ENCODE data around the gene FKBP14. TPM values are rescaled to one million over a fixed set of nuclear protein-coding genes. Genes with fewer than 3 reads are reported as not detected.

FKBP14 gene
- total and polyA plus RNA-seq, 9 of the 15 experiments (the other 6 are each of a cell fraction or from before 2014, with no cell fraction given): 5.3 to 27.9 (median 14.3) TPM

DNA sequence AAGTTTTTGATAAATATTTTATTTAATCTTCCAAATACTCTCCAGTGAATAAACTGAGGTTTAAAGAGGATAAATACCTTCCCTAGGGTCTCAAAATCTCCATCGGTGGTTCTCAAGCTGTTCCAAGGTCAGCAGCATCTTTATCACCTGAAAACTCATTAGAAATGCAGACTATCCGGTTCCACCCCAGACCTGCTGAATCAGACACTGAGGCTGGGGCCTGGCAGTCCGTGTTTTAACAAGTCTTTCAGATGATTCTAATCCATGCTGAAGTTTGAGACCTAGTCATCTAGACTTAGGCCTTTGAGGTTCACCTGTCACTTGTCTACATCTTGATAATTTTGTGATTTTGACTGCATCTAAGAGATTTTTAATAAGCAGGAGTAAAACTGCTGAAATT, 39.2 kb upstream of the FKBP14 start:
- BruUV-seq (replicated peaks): no TSS peak
- no peak overlapping the region for H3K27ac ChIP-seq (ENCODE audit: extremely low read depth, low read depth, low read length)
- H3K9me1 ChIP-seq (ENCODE audit: control insufficient read depth, insufficient read depth, low read length): no peaks in the 10 kb centered on the region
- H3K27me3 ChIP-seq (ENCODE audit: control insufficient read depth in 2 of 2, insufficient read depth in 2 of 2, low read length in 2 of 2): no peaks in the 10 kb centered on the region
- no peak overlapping the region for H3K9ac ChIP-seq (ENCODE audit: insufficient read depth in 1 of 2, low read depth in 2 of 2, low read length in 2 of 2)
- no peak for ATAC-seq
- no peak overlapping the region for H3K4me3 ChIP-seq
- DNase-seq (ENCODE audit: extremely low read depth in 1 of 4, low spot score in 3 of 4): no peak
- no peaks in the 10 kb centered on the region for H3K9me3 ChIP-seq (replicated peaks; ENCODE audit: control insufficient read depth, insufficient read depth, low read depth, low read length)
- no peaks in the 10 kb centered on the region for H3K79me2 ChIP-seq (ENCODE audit: control insufficient read depth, insufficient read depth, low read length)
- intact Hi-C loops (cut with micrococcal nuclease): loop anchor here (10.0 kb wide), 1 partner anchor 1141 kb away; no protein-coding TSS in a partner anchor
- in situ Hi-C loops (cut with MboI): loop anchor here (10.0 kb wide), 1 partner anchor 431 kb away; no protein-coding TSS in a partner anchor
- H4K20me1 ChIP-seq (replicated peaks; ENCODE audit: control insufficient read depth, insufficient read depth, low read length): no peaks in the 10 kb centered on the region
- POLR2A ChIA-PET: no interaction called here
- 34% methylated on average over 3 of the region's 3 CpGs for WGBS (ENCODE audit: insufficient coverage, low coverage, missing lambda C conversion rate)
- CTCF ChIA-PET (ENCODE audit: low intra/inter-chr PET ratio): no interaction called here
- no peaks in the 10 kb centered on the region for H3K4me1 ChIP-seq (replicated peaks in 1 of 2; ENCODE audit: control insufficient read depth in 2 of 2, insufficient read depth in 2 of 2, low read length in 2 of 2)
- no peak for FAIRE-seq
- H3K4me2 ChIP-seq (ENCODE audit: insufficient read depth, low read length): no peak overlapping the region
- peaks cover 16% of the 10 kb centered on the region; the same call in 1 of the 3 replicates for H3K36me3 ChIP-seq (ENCODE audit: control insufficient read depth, insufficient read depth, low read length)
- H2AFZ ChIP-seq (ENCODE audit: low read depth, low read length): no peak overlapping the region
- TF ChIP-seq ZFP36 (IDR thresholded peaks at IDR 0.05; ENCODE audit: low read depth, low read length, partially characterized antibody) (no peak), HNRNPK (IDR thresholded peaks at IDR 0.05; ENCODE audit: low read depth, low read length, poor library complexity, severe bottlenecking) (no peak), ZBTB7A (IDR thresholded peaks at IDR 0.05; ENCODE audit: borderline replicate concordance, control insufficient read depth, low read depth, low read length) (no peak), JUN (IDR thresholded peaks at IDR 0.05; ENCODE audit: borderline replicate concordance, low read depth, low read length) (no peak), JUN (CRISPR knock-in tag; IDR thresholded peaks at IDR 0.05; ENCODE audit: borderline replicate concordance) (no peak), FOXK1 (CRISPR knock-in tag; IDR thresholded peaks at IDR 0.05; ENCODE audit: borderline replicate concordance) (no peak), ARID2 (IDR thresholded peaks at IDR 0.05) (no peak), CBFB (CRISPR knock-in tag; IDR thresholded peaks at IDR 0.05) (no peak), ZNF668 (CRISPR knock-in tag; IDR thresholded peaks at IDR 0.05) (no peak), RBM34 (IDR thresholded peaks at IDR 0.05; ENCODE audit: borderline replicate concordance, insufficient read depth, low read length) (no peak), REST (IDR thresholded peaks at IDR 0.05; ENCODE audit: borderline replicate concordance) (no peak), REST (CRISPR knock-in tag; IDR thresholded peaks at IDR 0.05; ENCODE audit: low read depth) (no peak), MCM3 (IDR thresholded peaks at IDR 0.05) (no peak), CC2D1A (IDR thresholded peaks at IDR 0.05) (no peak), GTF2E2 (tag; IDR thresholded peaks at IDR 0.05) (no peak)
- TF ChIP-seq, protein P1, sequence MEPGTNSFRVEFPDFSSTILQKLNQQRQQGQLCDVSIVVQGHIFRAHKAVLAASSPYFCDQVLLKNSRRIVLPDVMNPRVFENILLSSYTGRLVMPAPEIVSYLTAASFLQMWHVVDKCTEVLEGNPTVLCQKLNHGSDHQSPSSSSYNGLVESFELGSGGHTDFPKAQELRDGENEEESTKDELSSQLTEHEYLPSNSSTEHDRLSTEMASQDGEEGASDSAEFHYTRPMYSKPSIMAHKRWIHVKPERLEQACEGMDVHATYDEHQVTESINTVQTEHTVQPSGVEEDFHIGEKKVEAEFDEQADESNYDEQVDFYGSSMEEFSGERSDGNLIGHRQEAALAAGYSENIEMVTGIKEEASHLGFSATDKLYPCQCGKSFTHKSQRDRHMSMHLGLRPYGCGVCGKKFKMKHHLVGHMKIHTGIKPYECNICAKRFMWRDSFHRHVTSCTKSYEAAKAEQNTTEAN (CRISPR knock-in tag; IDR thresholded peaks at IDR 0.05): no peak
